Astrocyte (in vitro differentiated cells and primary cell): ENCODE results near the gene UQCC3.
A peak's percentile ranks its signal among the peaks of the same experiment; 100 is the strongest.

Experiments
- CTCF ChIP-seq: IDR thresholded peaks from 2 replicates; pipeline ENCODE4 v1.5.1; 2011; ENCODE audit warnings: low read depth, mild to moderate bottlenecking, inconsistent platforms, low read length, moderate library complexity; ENCODE audit not compliant: insufficient read depth
- EZH2 ChIP-seq: IDR thresholded peaks from 2 replicates; pipeline ENCODE4 v1.6.1; 2012; ENCODE audit warnings: mild to moderate bottlenecking, low read length, inconsistent platforms; ENCODE audit not compliant: insufficient read depth

- TF ChIP-seq CTCF, result no peak
- TF ChIP-seq EZH2, result peak; percentile 66
These were observed 16.3 kb downstream of the UQCC3 start for GRCh38 chr11:62687508-62688396.
